HepG2 (cell line): ENCODE measurements around the gene ZNF648. TPM values are rescaled to one million over a fixed set of nuclear protein-coding genes. Genes with fewer than 3 reads are reported as not detected.

Source experiments
- ATAC-seq: fragments of 200-7000 bp; cut with Tn5 transposase; 3 replicates; pipeline ENCODE4 v1.9.1; 2020; ENCODE audit warnings: mild to moderate bottlenecking, moderate library complexity
- BruUV-seq: library from RNA; stranded (reverse); fragments of 400-500 nt; replicated peaks from 2 replicates; lab custom pipeline; 2021; lab: Mats Ljungman, UMichigan
- CTCF ChIA-PET: fragments of 300-600 bp; formaldehyde crosslinking; extraction: SDS; loops from one replicate; lab custom pipeline; 2021; ENCODE audit warnings: low total read pairs, inconsistent platforms, low intra/inter-chr PET ratio; lab: Yijun Ruan, JAX
- POLR2A ChIA-PET: fragments of 350-600 bp; sonication (Branson Sonifier 250); formaldehyde crosslinking; loops from one replicate; lab custom pipeline; 2020; ENCODE audit warnings: antibody characterized with exemption, inconsistent platforms; lab: Yijun Ruan, JAX
- DNase-seq: peaks from one replicate; pipeline ENCODE4 v3.0.0-alpha.2; 2015; ENCODE audit warnings: low spot score
- FAIRE-seq: peaks from 3 replicates; lab custom pipeline; 2011; peaks lifted over from hg19 to GRCh38; lab: Jason Lieb, UNC
- H2AFZ ChIP-seq: one replicate; pipeline ENCODE4 v1.6.1; 2011; ENCODE audit warnings: low read length, inconsistent platforms
- H3K27ac ChIP-seq: fragments of 300-600 bp; 3 replicates; pipeline ENCODE4 v1.8.0; 2011; ENCODE audit warnings: mixed run types, mild to moderate bottlenecking, mixed read lengths, low read length, inconsistent platforms; ENCODE audit not compliant: insufficient read depth; ENCODE audit errors: extremely low read length
- H3K27me3 ChIP-seq, 2 experiments: fragments of 200-600 bp in 1 of 2; 2 replicates in 1 of 2; 3 replicates in 1 of 2; pipeline versions ENCODE4 v1.6.0 to v1.8.0; 2011; ENCODE audit warnings: low read length in 2 of 2, mild to moderate bottlenecking in 2 of 2, moderate library complexity in 2 of 2, inconsistent platforms in 1 of 2; ENCODE audit not compliant: insufficient read depth in 2 of 2, control insufficient read depth in 1 of 2
- H3K36me3 ChIP-seq, 2 experiments: fragments of 200-600 bp in 1 of 2; replicated peaks in 1 of 2; 2 replicates in 1 of 2; 3 replicates in 1 of 2; pipeline versions ENCODE4 v1.5.1 to v1.8.0; 2011; ENCODE audit warnings: low read length in 2 of 2, inconsistent platforms in 1 of 2; ENCODE audit not compliant: insufficient read depth in 2 of 2, control insufficient read depth in 1 of 2
- H3K4me1 ChIP-seq: 2 replicates; pipeline ENCODE4 v1.5.1; 2012; ENCODE audit warnings: low read length, inconsistent platforms; ENCODE audit not compliant: insufficient read depth
- H3K4me2 ChIP-seq: 2 replicates; pipeline ENCODE4 v1.6.0; 2011; ENCODE audit warnings: low read depth, low read length, inconsistent platforms
- H3K4me3 ChIP-seq, 3 experiments: fragments of 200-600 bp in 1 of 3; sonication (generic), shearing (Covaris generic) in 1 of 3; replicated peaks in 1 of 3; 2 replicates each; pipeline ENCODE4 v1.5.1; 2011 to 2016; ENCODE audit warnings: low read length in 3 of 3, inconsistent platforms in 2 of 3, low read depth in 2 of 3, mild to moderate bottlenecking in 2 of 3, control low read depth in 1 of 3, mixed read lengths in 1 of 3; ENCODE audit not compliant: insufficient read depth in 1 of 3
- H3K79me2 ChIP-seq: one replicate; pipeline ENCODE4 v1.6.1; 2011; ENCODE audit warnings: low read length, inconsistent platforms; ENCODE audit not compliant: insufficient read depth
- H3K9ac ChIP-seq: 2 replicates; pipeline ENCODE4 v1.6.0; 2011; ENCODE audit warnings: mild to moderate bottlenecking, low read depth, low read length, inconsistent platforms; ENCODE audit not compliant: insufficient read depth
- H3K9me3 ChIP-seq: 2 replicates; pipeline ENCODE4 v1.5.1; 2012; ENCODE audit warnings: mild to moderate bottlenecking, low read length
- H4K20me1 ChIP-seq: 2 replicates; pipeline ENCODE4 v1.6.0; 2011; ENCODE audit warnings: inconsistent platforms, mild to moderate bottlenecking, low read length, moderate library complexity; ENCODE audit not compliant: insufficient read depth
- AHDC1 ChIP-seq: sonication (generic); formaldehyde crosslinking; IDR thresholded peaks from 2 replicates; pipeline ENCODE4 v1.5.1; 2020; ENCODE audit warnings: mild to moderate bottlenecking, missing genetic modification reagents, borderline replicate concordance
- JUND ChIP-seq: sonication (generic); formaldehyde crosslinking; IDR thresholded peaks from 2 replicates; pipeline ENCODE4 v1.8.0; 2022; ENCODE audit warnings: mild to moderate bottlenecking, missing genetic modification reagents
- PHB2 ChIP-seq: fragments of 450-650 bp; IDR thresholded peaks from 2 replicates; pipeline ENCODE4 v1.6.1; 2018; ENCODE audit not compliant: partially characterized antibody
- ZNF296 ChIP-seq: sonication (generic); formaldehyde crosslinking; conservative IDR thresholded peaks from 2 replicates; pipeline ENCODE4 v1.5.0; 2020; ENCODE audit warnings: mild to moderate bottlenecking, missing genetic modification reagents
- ZNF709 ChIP-seq: sonication (generic); formaldehyde crosslinking; IDR thresholded peaks from 2 replicates; pipeline ENCODE4 v1.5.0; 2020; ENCODE audit warnings: mild to moderate bottlenecking, missing genetic modification reagents
- ZSCAN20 ChIP-seq: sonication (generic); formaldehyde crosslinking; IDR thresholded peaks from 2 replicates; pipeline ENCODE4 v1.4.0; 2020; ENCODE audit warnings: missing genetic modification reagents, mild to moderate bottlenecking, borderline replicate concordance
- WGBS: methylation state at CpG from one replicate; pipeline ENCODE4 v1.1.6; 2017; ENCODE audit warnings: low lambda C conversion rate; 5-methylcytosine and 5-hydroxymethylcytosine counted together
- in situ Hi-C: cut with HindIII; loops from 2 replicates; pipeline ENCODE4 v1.10.0; 2017; ENCODE audit warnings: low pct_unique_long_range_greater_than_20kb; ENCODE audit not compliant: extremely low pct_ligation_motif_present
- intact Hi-C: fragments of 100-400 bp; cut with micrococcal nuclease; formaldehyde crosslinking; loops from one replicate; pipeline ENCODE4 v1.10.0; 2022; ENCODE audit not compliant: unreplicated experiment
- polyA plus RNA-seq, 8 experiments: library from polyadenylated mRNA; depleted of rRNA in 3 of 8; stranded (reverse) in 7 of 8; unstranded in 1 of 8; fragments of >200 nt; fragmentation: Illumina TruSeq in 4 of 8; extraction: Trizol in 4 of 8; gene quantifications; 2 replicates each; pipeline versions ENCODE4 v1.2.1 to v1.2.3, GENCODE V29; 2011 to 2016; ENCODE audit warnings: low read depth in 4 of 8, missing spikeins in 1 of 8, mixed read lengths in 1 of 8; ENCODE audit not compliant: insufficient read depth in 1 of 8
- total RNA-seq, 5 experiments: library from RNA; depleted of rRNA; stranded (reverse); fragments of >200 nt; fragmentation: Illumina TruSeq; extraction: Trizol; gene quantifications; 2 replicates each; pipeline ENCODE4 v1.2.3, GENCODE V29; 2016; ENCODE audit warnings: low read depth in 1 of 5

The ZNF648 gene
- total and polyA plus RNA-seq, 2 of the 13 experiments (the other 11 are each of a cell fraction or from before 2014, with no cell fraction given) = 0.13 to 0.37 TPM

- ChIA-PET POLR2A (no interaction called here), CTCF (no interaction called here)
- H3K79me2 ChIP-seq = no peaks in the 10 kb centered on the region
- H3K36me3 ChIP-seq = no peaks in the 10 kb centered on the region
- WGBS = 27% methylated on average over 4 of the region's 4 CpGs
- TF ChIP-seq ZNF296 (CRISPR knock-in tag) (no peak), ZNF709 (no peak), PHB2 (no peak), ZSCAN20 (no peak), AHDC1 (CRISPR knock-in tag) (no peak), JUND (CRISPR knock-in tag) (no peak)
- no TSS peak for BruUV-seq
- H3K4me3 ChIP-seq = no peak overlapping the region
- H3K9me3 ChIP-seq = 0 out of 2 replicates have a peak, but pooled peaks cover under 1% of the 10 kb centered on the region
- DNase-seq = no peak
- no peak for ATAC-seq
- H4K20me1 ChIP-seq = no peaks in the 10 kb centered on the region
- no peak overlapping the region for H3K27ac ChIP-seq
- no peak overlapping the region for H3K9ac ChIP-seq
- no peaks in the 10 kb centered on the region for H3K4me1 ChIP-seq
- no peak overlapping the region for H2AFZ ChIP-seq
- FAIRE-seq = no peak
- no peak overlapping the region for H3K4me2 ChIP-seq
- in situ Hi-C loops (no loop called here), intact Hi-C loops (loop anchor here (10.0 kb wide), 1 partner anchor 576 kb away; no protein-coding TSS in a partner anchor)
- H3K27me3 ChIP-seq = no peaks in the 10 kb centered on the region
These were observed 10.7 kb downstream of the ZNF648 start for GRCh38 chr1:182050481-182051448.
